A673 (cell line): ENCODE data around the gene SELENOF.

Experiments used
- CTCF ChIP-seq: fragments of 300-800, 200-600 bp; sonication (generic); conservative IDR thresholded peaks from 2 replicates; pipeline ENCODE4 v1.5.1; 2017; ENCODE audit warnings: low read depth, mild to moderate bottlenecking, antibody characterized with exemption, low read length, moderate library complexity, mixed read lengths
- EZH2 ChIP-seq: fragments of 200-600 bp; sonication (generic); IDR thresholded peaks from 2 replicates; pipeline ENCODE4 v1.6.1; 2017; ENCODE audit warnings: borderline replicate concordance, low read depth, mild to moderate bottlenecking, mixed read lengths, antibody characterized with exemption, low read length; ENCODE audit not compliant: poor library complexity, severe bottlenecking

GRCh38 chr1:86938450-86938849 lies 24.5 kb upstream of the SELENOF start:
- no peak for TF ChIP-seq EZH2
- no peak for TF ChIP-seq CTCF
